H9 (cell line): ENCODE measurements around the gene MGARP. TPM values are rescaled to one million over a fixed set of nuclear protein-coding genes. Genes with fewer than 3 reads are reported as not detected.
A peak's percentile ranks its signal among the peaks of the same experiment; 100 is the strongest.

Experiments
- DNase-seq: peaks from one replicate; pipeline ENCODE4 v3.0.0-alpha.2; 2017
- H2AFZ ChIP-seq: one replicate; pipeline ENCODE4 v1.6.1; 2013; ENCODE audit warnings: mild to moderate bottlenecking, low read length, control low read depth, moderate library complexity
- H2AK5ac ChIP-seq: 2 replicates; pipeline ENCODE4 v1.6.1; 2013; ENCODE audit warnings: low read length, control low read depth, mixed read lengths; ENCODE audit not compliant: insufficient read length
- H2BK120ac ChIP-seq: one replicate; pipeline ENCODE4 v1.6.1; 2013; ENCODE audit warnings: low read depth, mild to moderate bottlenecking, low read length, control low read depth, inconsistent platforms; ENCODE audit not compliant: poor library complexity, severe bottlenecking
- H2BK12ac ChIP-seq: 2 replicates; pipeline ENCODE4 v1.6.1; 2013; ENCODE audit warnings: low read length, control low read depth, mixed read lengths, low read depth; ENCODE audit not compliant: insufficient read length
- H2BK15ac ChIP-seq: 2 replicates; pipeline ENCODE4 v1.6.1; 2013; ENCODE audit warnings: low read depth, low read length, control low read depth
- H2BK20ac ChIP-seq: one replicate; pipeline ENCODE4 v1.6.1; 2013; ENCODE audit warnings: low read depth, mild to moderate bottlenecking, low read length, control low read depth, inconsistent platforms; ENCODE audit not compliant: poor library complexity, severe bottlenecking
- H2BK5ac ChIP-seq: 2 replicates; pipeline ENCODE4 v1.6.1; 2013; ENCODE audit warnings: low read length, control low read depth, mixed read lengths; ENCODE audit not compliant: insufficient read length
- H3K14ac ChIP-seq: 2 replicates; pipeline ENCODE4 v1.6.1; 2013; ENCODE audit warnings: low read length, control low read depth; ENCODE audit not compliant: insufficient read depth
- H3K18ac ChIP-seq: 2 replicates; pipeline ENCODE4 v1.6.1; 2013; ENCODE audit warnings: low read depth, mild to moderate bottlenecking, mixed read lengths, low read length, control low read depth; ENCODE audit not compliant: insufficient read length
- H3K23ac ChIP-seq: 2 replicates; pipeline ENCODE4 v1.6.1; 2013; ENCODE audit warnings: low read length, control low read depth, mixed read lengths, low read depth; ENCODE audit not compliant: insufficient read length
- H3K23me2 ChIP-seq: 2 replicates; pipeline ENCODE4 v1.6.1; 2013; ENCODE audit warnings: low read depth, mild to moderate bottlenecking, mixed read lengths, low read length, control low read depth; ENCODE audit not compliant: insufficient read length, poor library complexity, severe bottlenecking
- H3K27ac ChIP-seq: 2 replicates; pipeline ENCODE4 v1.5.1; 2013; ENCODE audit warnings: low read length, control low read depth, mixed read lengths, low read depth; ENCODE audit not compliant: insufficient read length
- H3K27me3 ChIP-seq: 2 replicates; pipeline ENCODE4 v1.6.1; 2013; ENCODE audit warnings: low read length, control low read depth, inconsistent platforms; ENCODE audit not compliant: insufficient read depth
- H3K4ac ChIP-seq: 2 replicates; pipeline ENCODE4 v1.6.1; 2013; ENCODE audit warnings: low read depth, mild to moderate bottlenecking, control low read depth, inconsistent platforms, low read length, moderate library complexity
- H3K4me1 ChIP-seq: 2 replicates; pipeline ENCODE4 v1.6.1; 2013; ENCODE audit warnings: low read length, control low read depth, inconsistent platforms; ENCODE audit not compliant: insufficient read depth
- H3K4me2 ChIP-seq: 2 replicates; pipeline ENCODE4 v1.6.1; 2013; ENCODE audit warnings: low read length, control low read depth, mixed read lengths; ENCODE audit not compliant: insufficient read length, insufficient read depth
- H3K56ac ChIP-seq: 2 replicates; pipeline ENCODE4 v1.6.1; 2013; ENCODE audit warnings: low read depth, mild to moderate bottlenecking, mixed read lengths, low read length, control low read depth; ENCODE audit not compliant: insufficient read length
- H3K79me1 ChIP-seq: 2 replicates; pipeline ENCODE4 v1.6.1; 2013; ENCODE audit warnings: low read depth, mild to moderate bottlenecking, moderate library complexity, low read length, control low read depth, inconsistent platforms; ENCODE audit not compliant: insufficient read depth, poor library complexity, severe bottlenecking
- H3K79me2 ChIP-seq: 2 replicates; pipeline ENCODE4 v1.6.1; 2013; ENCODE audit warnings: low read length, control low read depth, inconsistent platforms; ENCODE audit not compliant: insufficient read depth
- H3K9ac ChIP-seq: 2 replicates; pipeline ENCODE4 v1.6.1; 2013; ENCODE audit warnings: low read length, control low read depth, mixed read lengths; ENCODE audit not compliant: insufficient read length; ENCODE audit errors: extremely low read depth
- H3K9me3 ChIP-seq: one replicate; pipeline ENCODE4 v1.6.1; 2013; ENCODE audit warnings: low read depth, low read length, inconsistent platforms; ENCODE audit not compliant: control insufficient read depth
- H3T11ph ChIP-seq: one replicate; pipeline ENCODE4 v1.6.1; 2013; ENCODE audit warnings: mild to moderate bottlenecking, low read length, control low read depth, inconsistent platforms
- H4K20me1 ChIP-seq: one replicate; pipeline ENCODE4 v1.6.1; 2013; ENCODE audit not compliant: control insufficient read depth, insufficient read length, insufficient read depth
- H4K5ac ChIP-seq: 2 replicates; pipeline ENCODE4 v1.6.1; 2013; ENCODE audit warnings: low read depth, mild to moderate bottlenecking, mixed read lengths, low read length, control low read depth; ENCODE audit not compliant: insufficient read length
- H4K8ac ChIP-seq: replicated peaks from 2 replicates; pipeline ENCODE4 v1.6.1; 2013; ENCODE audit warnings: low read length, control low read depth, mixed read lengths, low read depth; ENCODE audit not compliant: insufficient read length
- H4K91ac ChIP-seq: 2 replicates; pipeline ENCODE4 v1.6.1; 2013; ENCODE audit warnings: low read depth, mild to moderate bottlenecking, moderate library complexity, mixed read lengths, low read length, control low read depth; ENCODE audit not compliant: insufficient read length
- H3K27ac Mint-ChIP-seq, 3 experiments: 2 replicates in 2 of 3; 3 replicates in 1 of 3; pipeline ENCODE4 v1.8.0; 2020 to 2021; ENCODE audit warnings: mixed read lengths in 3 of 3, mild to moderate bottlenecking in 1 of 3, moderate library complexity in 1 of 3
- H3K27me3 Mint-ChIP-seq: 2 replicates; pipeline ENCODE4 v1.8.0; 2021; ENCODE audit warnings: low read depth, mild to moderate bottlenecking, moderate library complexity, mixed read lengths
- H3K36me3 Mint-ChIP-seq, 3 experiments: 2 replicates in 2 of 3; 3 replicates in 1 of 3; pipeline ENCODE4 v1.8.0; 2020 to 2021; ENCODE audit warnings: low read depth in 3 of 3, mixed read lengths in 3 of 3; ENCODE audit not compliant: insufficient read depth in 1 of 3
- H3K4me1 Mint-ChIP-seq, 2 experiments: 2 replicates each; pipeline ENCODE4 v1.8.0; 2020; ENCODE audit warnings: mixed read lengths in 2 of 2
- H3K4me3 Mint-ChIP-seq, 2 experiments: 2 replicates in 1 of 2; 3 replicates in 1 of 2; pipeline ENCODE4 v1.8.0; 2020 to 2021; ENCODE audit warnings: mild to moderate bottlenecking in 2 of 2, mixed read lengths in 2 of 2, moderate library complexity in 1 of 2
- H3K9me3 Mint-ChIP-seq, 2 experiments: 2 replicates in 1 of 2; 3 replicates in 1 of 2; pipeline ENCODE4 v1.8.0; 2020; ENCODE audit warnings: mild to moderate bottlenecking in 2 of 2, mixed read lengths in 2 of 2, moderate library complexity in 1 of 2
- CTCF ChIP-seq: fragments of 200-600 bp; sonication (generic); conservative IDR thresholded peaks from 3 replicates; pipeline ENCODE4 v1.8.0; 2021; ENCODE audit warnings: antibody characterized with exemption, mild to moderate bottlenecking
- WGBS: extraction: QIAGEN DNeasy Blood & Tissue Kit; methylation state at CpG from one replicate; pipeline ENCODE4 v1.1.7; 2013; ENCODE audit warnings: missing lambda C conversion rate, low lambda C conversion rate, mixed read lengths; ENCODE audit not compliant: insufficient read length; ENCODE audit errors: extremely low coverage; 5-methylcytosine and 5-hydroxymethylcytosine counted together
- total RNA-seq: library from RNA; stranded (reverse); gene quantifications from 2 replicates; pipeline ENCODE4 v1.2.1, GENCODE V29; 2021

Gene MGARP
- total RNA-seq, 1 experiment from 2014 or later = 4.0 TPM

GRCh38 chr4:139301113-139301820 lies 21.2 kb upstream of the MGARP start, which contains the start of gene NAA15:
NAA15 (plus strand) TSS chr4:139301505; CDS start chr4:139301778, 273 bp downstream.
- Histone ChIP-seq H2BK12ac (no peak within 1 kb of the TSS), H3K27ac (peak within 1 kb of the TSS; percentile 76), H3T11ph (no peak within 1 kb of the TSS), H3K4ac (no peak within 1 kb of the TSS; the same call in 1 of the 2 replicates), H4K8ac (no peak within 1 kb of the TSS), H2AFZ (peak within 1 kb of the TSS; percentile 95), H3K23me2 (peaks cover 3% of the 10 kb centered on the region), H3K4me2 (peak within 1 kb of the TSS; percentile 81), H2BK5ac (peak within 1 kb of the TSS; percentile 14), H4K5ac (no peak within 1 kb of the TSS), H3K4me1 (peaks cover under 1% of the 10 kb centered on the region; the same call in 1 of the 2 replicates), H4K91ac (no peak within 1 kb of the TSS), H3K18ac (peak within 1 kb of the TSS; percentile 91), H3K23ac (no peak within 1 kb of the TSS), H2AK5ac (no peak within 1 kb of the TSS), H3K14ac (peak within 1 kb of the TSS; percentile 93), H2BK15ac (no peak within 1 kb of the TSS), H4K20me1 (no peaks in the 10 kb centered on the region), H3K9ac (peak within 1 kb of the TSS; percentile 91), H3K56ac (peak within 1 kb of the TSS; percentile 28), H3K79me1 (no peaks in the 10 kb centered on the region), H3K9me3 (no peaks in the 10 kb centered on the region), H2BK20ac (no peak within 1 kb of the TSS), H3K79me2 (peaks cover 40% of the 10 kb centered on the region), H2BK120ac (no peak within 1 kb of the TSS), H3K27me3 (no peaks in the 10 kb centered on the region)
- peaks cover 34 to 36% (median 35%) of the 10 kb centered on the region in 3 experiments for H3K36me3 Mint-ChIP-seq
- DNase-seq = peak; percentile 99
- H3K9me3 Mint-ChIP-seq = peaks cover 15 to 17% of the 10 kb centered on the region in 2 experiments
- no peaks in the 10 kb centered on the region for H3K27me3 Mint-ChIP-seq
- peaks cover 22 to 27% of the 10 kb centered on the region in 2 experiments for H3K4me1 Mint-ChIP-seq
- H3K4me3 Mint-ChIP-seq = peak within 1 kb of the TSS; percentile 97 to 100
- no CpG with 5 or more reads among the region's 61 CpGs for WGBS
- no peak for TF ChIP-seq CTCF
- peak within 1 kb of the TSS; percentile 99 for H3K27ac Mint-ChIP-seq
